NCI-H510A (cell line): Measurements from ENCODE around the gene EPS8L1.
"Not testable (repeated sequence)": the region's sequence is repeated elsewhere in the genome, so short reads cannot be mapped to it uniquely, and the experiment has no call there.

Experiments
- DNase-seq: peaks from one replicate; lab custom pipeline; 2025; lab: John Stamatoyannopoulos, UW

The EPS8L1 gene

DNA sequence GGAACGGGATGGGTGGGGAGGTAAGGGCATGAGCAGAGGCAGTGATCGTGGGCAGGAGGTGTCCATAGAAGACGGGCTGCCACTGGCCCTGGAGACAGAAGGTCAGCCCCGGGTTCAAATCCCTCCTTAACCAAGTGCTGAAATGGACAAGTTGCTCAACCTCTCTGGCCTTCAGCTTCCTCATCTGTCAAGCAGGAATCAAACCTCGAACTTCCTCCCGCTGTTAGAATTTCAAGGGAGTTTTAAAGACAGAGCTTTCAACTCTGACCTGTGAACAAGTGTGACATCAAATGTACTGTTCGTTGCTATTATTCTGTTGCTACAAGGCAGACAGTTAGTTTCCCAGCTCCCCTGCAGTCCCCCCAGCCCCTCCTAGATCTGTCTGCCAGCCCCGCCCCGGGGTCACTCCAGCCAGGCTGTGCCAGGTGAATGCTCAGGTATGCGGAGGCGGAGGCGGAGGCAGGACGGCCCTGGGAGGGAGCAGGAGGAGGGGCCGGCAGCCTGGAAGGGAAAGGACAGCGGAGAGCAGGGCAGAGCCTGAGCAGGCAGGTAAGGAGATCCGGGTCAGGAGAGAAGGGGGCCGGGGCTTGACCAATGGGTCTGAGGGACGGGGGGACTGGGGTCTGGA, at the start of gene EPS8L1:
EPS8L1 (plus strand) TSS at position 499 of the 628 bp plus-strand sequence. CDS start 576 bp downstream, outside the sequence.
- no peak for DNase-seq

DNA sequence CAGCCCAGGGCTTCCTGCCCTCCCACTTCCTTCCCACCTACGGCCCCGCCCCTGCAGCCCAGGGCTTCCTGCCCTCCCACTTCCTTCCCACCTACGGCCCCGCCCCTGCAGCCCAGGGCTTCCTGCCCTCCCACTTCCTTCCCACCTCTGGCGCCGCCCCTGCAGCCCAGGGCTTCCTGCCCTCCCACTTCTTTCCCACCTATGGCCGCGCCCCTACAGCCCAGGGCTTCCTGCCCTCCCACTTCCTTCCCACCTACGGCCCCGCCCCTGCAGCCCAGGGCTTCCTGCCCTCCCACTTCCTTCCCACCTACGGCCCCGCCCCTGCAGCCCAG, 48.6 kb upstream of the EPS8L1 start:
- not testable (repeated sequence) for DNase-seq

DNA sequence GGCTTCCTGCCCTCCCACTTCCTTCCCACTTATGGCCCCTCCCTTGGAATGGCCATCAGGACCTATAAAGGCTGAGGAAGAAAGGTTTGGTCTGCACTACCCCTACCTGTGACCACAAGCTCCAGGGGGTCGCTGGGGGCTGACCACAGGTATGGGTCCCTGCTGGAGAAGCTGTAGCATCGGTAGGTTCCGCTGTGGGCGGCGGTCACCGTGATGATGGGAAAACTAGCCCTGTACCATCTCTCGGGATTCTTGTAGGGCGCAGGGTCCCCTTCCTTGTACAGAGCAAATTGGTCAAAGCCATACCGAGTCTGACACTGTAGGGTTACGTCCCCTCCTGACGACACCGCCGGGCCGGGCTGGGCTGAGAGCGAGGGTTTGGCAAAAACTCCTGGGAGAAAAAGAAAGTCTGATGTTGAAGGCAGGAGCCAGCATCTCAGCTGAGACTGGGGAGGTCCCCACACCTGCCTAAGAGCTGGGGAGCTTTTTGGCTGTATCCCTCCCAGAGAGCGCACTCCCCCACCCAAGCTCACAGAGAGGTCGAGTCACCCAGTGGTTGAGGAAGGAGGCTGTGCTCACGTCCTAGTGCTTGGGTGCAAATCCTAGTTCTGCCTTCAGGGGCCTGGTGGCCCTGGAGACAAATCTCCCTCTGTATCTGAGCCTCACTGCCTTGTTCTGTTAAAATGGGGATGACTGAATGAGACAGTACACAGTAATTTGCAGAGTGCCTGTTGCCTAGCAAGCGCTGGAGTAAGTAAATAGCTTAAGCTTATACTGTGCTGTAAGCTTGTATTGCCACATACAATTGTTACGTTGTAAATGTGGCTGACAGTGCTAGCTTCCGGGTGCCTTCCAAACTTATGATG, 48.0 kb upstream of the EPS8L1 start:
- no peak for DNase-seq

DNA sequence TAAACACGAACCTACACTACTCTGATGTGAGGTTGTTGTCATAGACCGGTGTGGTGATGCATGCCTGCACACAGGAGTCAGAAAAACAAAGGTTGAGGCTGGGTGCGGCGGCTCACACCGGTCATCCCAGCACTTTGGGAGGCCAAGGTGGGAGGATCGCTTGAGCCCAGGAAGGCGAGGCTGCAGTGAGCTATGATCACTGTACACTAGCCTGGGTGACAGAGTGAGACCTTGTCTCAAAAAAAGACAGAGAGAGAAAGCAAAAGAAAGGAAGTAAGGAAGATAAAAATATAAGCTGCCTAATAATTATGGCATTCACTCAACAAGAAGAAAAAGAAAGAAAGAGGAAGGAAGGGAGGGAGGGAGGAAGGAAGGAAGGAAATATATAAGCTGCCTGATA, 46.9 kb upstream of the EPS8L1 start:
- DNase-seq = no peak

DNA sequence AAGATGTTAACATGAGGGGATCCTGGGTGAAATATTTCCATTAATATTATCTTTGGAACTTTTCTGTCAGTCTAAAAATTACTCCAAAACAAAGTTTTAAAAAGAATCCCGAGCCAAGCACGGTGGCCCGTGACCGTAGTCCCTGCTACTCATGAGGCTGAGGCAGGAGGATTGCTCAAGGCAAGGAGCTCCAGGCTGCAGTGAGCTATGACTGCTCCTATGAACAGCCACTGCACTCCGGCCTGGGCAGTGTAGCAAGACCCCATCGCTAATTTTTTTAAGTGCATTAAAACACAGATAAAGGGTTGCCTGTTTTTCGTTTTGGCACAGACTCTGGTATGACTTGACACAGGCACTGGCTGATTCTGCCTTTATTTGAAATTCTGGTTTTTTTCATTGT, 44.5 kb upstream of the EPS8L1 start:
- no peak for DNase-seq

DNA sequence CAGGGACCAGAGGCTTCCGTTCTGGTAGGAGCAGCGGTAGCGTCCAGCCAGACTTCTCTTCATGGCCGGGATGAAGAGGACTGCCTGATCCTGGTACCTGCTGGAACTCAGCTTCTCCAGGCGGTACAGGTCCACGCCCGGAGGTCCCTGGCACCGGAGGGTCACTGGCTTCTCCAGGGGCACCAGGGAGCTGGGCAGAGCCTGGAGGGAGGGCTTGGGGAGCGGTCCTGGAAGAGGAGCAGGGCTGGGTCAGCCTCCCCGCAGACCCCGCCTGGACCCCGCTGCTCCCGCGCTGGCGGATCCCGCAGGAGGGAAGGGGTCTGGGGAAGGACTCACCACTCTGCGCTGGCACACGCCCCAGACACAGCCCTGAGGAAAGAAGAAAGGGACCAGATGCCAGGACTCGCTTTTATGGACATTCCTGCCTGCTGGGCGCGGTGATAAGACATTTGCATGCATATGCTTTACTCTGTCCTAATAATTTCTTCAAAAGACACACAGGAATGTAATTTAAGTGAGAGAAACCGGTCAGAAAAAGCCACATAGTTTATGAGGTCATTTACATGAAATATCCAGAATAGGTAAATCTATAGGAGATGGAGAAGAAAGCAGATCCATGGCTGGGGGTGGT, 43.4 kb upstream of the EPS8L1 start:
- no peak for DNase-seq

DNA sequence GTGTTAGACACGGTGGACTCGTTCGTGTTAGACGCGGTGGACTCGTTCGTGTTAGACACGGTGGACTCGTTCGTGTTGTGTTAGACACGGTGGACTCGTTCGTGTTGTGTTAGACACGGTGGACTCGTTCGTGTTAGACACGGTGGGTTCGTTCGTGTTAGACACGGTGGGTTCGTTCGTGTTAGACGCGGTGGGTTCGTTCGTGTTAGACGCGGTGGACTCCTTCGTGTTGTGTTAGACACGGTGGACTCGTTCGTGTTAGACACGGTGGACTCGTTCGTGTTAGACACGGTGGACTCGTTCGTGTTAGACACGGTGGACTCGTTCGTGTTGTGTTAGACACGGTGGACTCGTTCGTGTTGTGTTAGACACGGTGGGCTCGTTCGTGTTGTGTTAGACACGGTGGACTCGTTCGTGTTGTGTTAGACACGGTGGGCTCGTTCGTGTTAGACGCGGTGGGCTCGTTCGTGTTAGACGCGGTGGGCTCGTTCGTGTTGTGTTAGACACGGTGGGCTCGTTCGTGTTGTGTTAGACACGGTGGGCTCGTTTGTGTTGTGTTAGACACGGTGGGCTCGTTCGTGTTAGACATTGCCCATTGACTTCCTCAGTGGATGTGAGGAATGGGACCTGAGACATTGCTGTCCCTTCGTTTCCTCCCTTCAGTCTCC, 42.6 kb upstream of the EPS8L1 start:
- DNase-seq = not testable (repeated sequence)

DNA sequence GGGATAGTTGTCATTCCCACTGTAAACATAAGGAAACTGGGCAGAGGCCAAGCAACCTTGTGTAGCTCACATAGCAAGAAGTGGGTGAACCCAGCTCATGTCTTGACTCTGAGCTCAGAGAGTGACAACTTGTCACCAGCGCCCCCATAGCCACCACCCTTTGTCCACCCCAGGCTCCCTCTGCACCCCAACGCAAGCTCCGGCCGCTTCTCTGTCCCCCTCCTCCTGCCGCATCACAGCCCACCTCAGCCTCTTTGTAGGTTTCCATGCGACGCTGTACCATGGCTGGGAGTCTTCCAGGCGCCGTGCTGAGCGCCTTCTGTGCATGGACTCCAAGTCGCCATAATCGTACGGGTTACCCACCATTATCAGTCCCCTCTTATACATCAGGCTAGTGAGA, 40.9 kb upstream of the EPS8L1 start:
- no peak for DNase-seq

DNA sequence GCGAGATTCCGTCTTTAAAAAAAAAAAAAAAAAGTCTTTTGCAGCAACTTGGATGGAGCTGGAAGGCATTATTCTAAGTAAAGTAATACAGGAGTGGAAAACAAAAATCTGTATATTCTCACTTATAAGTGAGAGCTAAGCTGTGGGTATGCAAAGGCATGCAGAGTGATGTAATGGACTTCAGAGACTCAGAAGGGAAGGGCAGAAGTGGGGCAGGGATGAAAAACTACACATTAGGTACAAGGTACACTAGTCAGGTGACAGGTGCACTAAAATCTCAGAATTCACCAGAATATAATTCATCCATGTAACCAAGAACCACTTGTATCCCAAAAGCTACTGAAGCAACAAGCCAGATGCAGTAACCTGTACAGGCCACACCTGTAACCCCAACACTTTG, 39.6 kb upstream of the EPS8L1 start:
- DNase-seq = no peak

DNA sequence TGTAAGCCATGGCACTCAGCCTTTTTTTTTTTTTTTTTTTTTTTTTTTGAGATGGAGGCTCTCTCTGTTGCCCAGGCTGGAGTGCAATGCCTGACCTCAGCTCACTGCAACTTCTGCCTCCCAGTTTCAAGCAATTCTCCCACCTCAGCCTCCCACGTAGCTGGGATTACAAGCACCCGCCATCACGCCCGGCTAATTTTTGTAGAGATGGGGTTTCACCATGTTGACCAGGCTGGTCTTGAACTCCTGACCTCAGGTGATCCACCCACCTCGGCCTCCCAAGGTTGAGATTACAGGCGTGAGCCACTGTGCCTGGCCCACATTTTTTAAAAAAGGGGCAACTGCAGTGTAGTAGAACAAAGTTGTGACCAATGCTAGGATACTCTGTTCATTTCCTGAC, 38.1 kb upstream of the EPS8L1 start:
- DNase-seq = not testable (repeated sequence)

DNA sequence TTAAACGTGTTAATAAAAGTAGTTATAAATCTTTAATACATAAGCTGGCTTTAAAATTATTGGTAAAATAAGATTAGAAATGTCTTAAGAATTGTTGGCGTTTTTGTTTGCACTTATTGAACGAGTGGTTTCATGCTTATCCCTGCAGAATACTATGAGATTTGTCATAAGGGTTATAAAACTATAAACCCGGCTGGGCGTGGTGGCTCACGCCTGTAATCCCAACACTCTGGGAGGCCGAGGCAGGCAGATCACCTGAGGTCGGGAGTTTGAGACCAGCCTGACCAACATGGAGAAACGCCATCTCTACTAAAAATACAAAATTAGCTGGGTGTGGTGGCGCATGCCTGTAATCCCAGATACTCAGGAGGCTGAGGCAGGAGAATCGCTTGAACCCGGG, 35.0 kb upstream of the EPS8L1 start:
- not testable (repeated sequence) for DNase-seq

DNA sequence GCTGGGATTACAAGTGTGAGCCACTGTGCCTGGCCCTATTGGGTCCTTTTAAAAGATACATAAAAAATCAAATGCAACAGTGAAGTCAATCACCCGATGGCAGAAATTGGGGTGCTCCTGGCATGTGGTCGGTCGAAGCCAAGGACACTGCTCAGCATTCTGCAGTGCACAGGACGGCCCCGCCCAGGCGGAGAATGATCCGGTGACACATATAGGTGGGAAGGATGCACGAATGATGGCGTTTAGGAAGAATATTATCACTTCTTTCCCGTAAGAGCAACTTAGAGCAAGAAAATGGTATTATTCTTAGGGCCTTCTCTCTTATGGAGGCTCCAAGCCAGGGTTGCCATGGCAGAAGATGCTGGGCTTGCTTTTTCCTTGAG, 34.4 kb upstream of the EPS8L1 start:
- no peak for DNase-seq

DNA sequence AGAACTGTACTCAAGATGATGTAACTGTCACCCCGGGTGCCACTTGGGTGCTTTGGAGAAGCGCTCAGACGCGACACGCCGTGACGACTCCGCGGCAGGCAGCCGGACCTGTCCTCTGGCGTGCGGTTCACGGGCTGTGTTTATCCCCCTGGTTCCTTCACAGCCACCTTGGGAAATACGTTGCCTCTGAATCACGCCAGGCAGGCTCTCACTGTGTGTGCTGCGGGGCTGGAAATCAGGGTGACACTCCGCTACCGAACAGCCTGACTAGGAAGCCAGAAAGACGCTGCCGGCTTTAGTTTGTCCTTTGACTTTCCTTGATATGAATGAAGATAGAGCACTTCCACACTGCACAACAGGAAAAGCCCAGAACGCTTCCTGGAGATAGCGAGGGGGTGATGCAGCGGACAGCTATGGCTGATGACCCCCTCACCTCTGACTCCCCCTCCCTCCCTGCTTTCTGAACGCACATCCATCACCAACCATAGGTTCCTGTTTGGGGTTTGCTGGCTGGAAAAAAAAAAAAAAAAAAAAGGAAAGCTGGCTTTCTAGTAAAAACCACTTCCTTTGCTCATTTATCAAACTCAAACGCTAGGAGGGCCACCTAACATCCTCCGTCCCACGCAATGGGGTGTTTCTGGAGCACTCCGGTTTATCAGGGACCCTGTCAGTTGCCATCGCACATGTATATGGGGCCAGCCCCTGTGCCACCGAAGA, 33.9 kb upstream of the EPS8L1 start:
- no peak for DNase-seq

DNA sequence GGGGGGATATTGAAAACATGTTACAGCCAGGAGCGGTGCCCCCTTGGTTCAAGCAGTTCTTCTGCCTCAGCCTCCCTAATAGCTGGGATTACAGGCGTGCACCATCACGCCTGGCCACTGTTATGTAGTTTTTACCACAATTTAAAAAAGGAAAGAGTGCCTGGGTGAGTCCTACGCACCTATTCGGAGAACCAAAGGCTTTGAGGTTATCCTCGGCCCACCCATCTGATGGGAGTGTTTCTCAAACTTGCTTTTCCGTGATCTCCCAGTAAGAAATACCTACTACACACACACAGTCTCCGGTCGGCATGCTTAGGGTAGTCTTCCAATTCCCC, 33.4 kb upstream of the EPS8L1 start:
- DNase-seq = no peak

DNA sequence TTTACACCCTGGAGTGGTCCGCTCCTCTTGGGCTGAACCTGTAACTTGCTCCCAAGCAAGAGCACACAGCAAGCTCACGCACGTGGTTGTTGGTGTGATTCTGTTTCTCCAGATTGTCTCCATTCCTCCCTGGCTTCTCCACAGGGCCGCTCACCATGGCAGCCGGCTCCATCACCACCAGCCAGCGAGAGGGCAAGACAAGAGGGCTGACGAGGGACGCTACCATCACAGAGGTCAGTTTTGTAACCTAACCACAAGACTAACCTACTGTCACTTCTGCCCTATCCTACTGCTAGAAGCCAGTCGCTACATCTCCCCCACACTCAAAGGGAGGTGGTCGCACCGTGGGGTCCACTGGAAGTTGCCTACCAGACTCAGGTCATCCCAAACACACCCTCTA, 33.0 kb upstream of the EPS8L1 start:
- DNase-seq = no peak

DNA sequence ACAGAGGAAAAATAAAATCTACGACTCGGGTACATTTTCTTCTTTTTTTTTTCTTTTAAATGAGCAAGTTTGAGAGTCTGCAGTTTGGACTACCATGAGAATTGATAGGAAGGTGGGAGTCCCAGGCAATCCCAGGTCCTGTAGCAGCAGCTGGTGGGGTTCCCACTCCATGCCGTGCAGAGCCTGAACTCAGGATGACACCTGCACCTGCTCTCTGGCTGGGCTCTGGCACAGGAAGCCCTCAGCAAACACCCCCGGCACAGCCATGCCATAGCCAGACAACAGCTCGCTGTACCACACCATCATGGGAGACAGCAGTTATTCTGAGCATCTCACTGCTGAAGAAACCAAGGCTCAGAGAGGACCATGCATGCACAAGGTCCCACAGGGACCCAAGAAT, 31.4 kb upstream of the EPS8L1 start:
- no peak for DNase-seq

DNA sequence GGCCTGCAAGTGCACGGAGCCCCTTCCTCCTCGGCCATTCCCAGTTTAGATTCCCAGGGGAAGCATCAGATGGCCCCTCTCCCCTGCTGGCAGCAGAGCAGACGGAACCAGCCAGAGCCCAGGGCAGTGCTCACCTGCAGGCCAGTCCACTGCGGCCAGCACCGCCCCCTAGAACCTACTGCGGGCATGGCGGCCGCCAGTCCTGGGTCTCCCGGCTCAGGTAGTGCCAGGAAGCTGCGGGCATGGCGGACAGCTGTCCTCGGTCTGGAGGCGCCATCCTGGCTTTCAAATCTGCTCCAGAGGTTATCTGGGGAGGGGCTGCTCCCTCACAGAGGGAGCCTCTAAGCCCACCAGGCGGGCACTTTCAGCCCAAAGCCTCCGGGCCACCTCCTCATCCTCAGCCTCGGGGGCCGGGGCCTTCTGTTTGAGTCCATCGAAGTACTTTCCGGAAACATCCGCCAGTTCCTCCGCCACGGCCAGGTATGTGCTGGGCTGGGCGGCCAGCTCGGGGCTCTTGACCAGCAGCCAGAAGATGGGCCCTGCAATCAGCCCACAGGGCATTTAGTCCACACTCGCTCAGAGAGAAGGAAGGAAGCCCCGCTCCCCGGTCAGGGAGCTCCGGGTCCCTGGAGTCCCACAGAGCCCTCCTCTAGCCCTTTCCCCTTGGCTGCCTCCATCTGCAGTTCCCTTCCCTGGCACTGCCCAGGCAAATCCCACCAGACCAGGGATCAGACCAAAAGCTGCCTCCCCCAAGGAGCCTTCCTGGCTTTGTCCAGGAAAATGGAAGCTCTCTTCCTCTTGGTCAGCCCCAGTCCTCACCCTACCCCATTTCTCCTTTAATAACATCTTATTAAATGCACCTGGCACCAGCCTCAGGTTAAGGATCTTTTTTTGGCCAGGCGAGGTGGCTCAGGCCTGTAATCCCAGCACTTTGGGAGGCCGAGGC, 30.6 kb upstream of the EPS8L1 start:
- no peak for DNase-seq

DNA sequence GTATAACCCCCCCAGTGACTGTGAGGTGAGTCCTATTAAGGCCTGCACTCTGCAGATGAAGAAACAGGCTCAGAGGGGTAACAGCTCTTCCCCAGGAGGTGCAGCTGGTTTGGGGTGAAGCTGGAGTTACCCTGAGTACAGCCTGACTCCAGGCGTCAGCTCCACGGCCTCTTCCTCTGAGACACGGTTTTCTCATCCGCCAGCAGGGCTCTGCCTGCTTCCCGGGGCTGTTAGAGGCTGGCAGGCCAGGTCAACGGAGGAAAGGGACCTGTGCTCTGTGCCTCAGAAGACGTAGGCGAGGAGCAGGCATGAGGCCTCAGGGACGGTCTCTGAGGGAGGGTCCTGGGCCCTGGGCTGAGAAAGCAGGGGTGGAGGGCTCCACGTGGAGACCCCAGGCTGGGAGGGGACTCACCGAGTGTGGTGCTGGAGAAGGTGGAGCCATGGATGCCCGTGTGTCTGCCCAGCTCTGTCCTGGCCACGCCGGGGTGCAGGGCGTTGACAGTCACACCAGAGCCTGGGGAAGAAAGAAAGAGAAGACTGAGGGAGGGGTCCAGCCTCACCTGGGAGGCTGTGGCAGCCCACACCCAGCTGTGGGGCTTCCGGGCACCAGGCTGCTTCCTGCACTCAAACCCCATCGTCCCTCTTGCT, 28.6 kb upstream of the EPS8L1 start:
- DNase-seq = no peak

DNA sequence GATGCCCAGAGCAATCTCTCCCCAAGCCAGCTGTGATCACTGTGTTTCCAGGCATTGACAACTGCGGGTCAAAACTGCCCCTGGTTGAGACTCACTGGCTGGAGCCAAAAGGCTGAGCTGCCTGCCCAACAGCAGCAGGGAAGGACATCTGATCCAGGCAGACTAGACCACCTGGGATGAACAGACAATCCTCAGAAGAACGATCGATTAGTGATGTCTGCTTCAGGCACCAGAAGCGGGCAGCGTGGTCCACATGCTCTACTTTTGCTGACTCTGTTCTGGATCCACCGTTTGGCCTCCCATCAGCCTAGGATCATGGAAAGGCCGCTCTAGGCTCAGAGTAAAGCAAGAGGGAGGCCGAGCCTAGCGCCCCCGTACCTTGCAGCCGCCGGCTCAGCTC, 27.7 kb upstream of the EPS8L1 start:
- no peak for DNase-seq

DNA sequence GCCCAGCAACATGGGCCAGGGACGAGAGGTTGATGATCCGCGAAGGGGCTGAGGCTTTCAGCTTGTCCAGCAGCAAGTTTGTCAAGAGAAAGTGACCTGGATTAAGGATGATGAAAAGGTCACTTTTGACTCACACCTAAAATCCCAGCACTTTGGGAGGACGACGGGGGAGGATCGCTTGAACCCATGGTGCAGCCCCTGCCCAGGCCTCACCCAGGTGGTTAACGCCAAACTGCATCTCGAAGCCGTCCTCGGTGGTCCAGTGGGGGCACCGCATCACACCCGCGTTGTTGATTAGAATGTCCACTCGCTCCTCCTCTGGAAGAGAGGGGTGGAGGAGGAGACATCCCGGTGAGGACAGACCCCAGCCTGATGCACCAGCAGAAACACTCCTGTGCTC, 27.2 kb upstream of the EPS8L1 start:
- no peak for DNase-seq
